ENCODE results near the gene FBH1.

GRCh38 chr10:5933909-5934546 is 44.0 kb downstream of the FBH1 start:
- TF ChIP-seq CTCF (IDR thresholded peaks at IDR 0.05; ENCODE audit: low read length) (no peak), EZH2 (IDR thresholded peaks at IDR 0.05; ENCODE audit: borderline replicate concordance, low read length) (no peak)

All from OCI-LY1 (cell line).